ENCODE data around the gene ARPC2. TPM values are rescaled to one million over a fixed set of nuclear protein-coding genes. Genes with fewer than 3 reads are reported as not detected.

ARPC2 gene
- total and polyA plus RNA-seq, 10 of the 15 experiments (the other 5 are each of a cell fraction or from before 2014, with no cell fraction given) = 440 to 980 (median 709) TPM

DNA sequence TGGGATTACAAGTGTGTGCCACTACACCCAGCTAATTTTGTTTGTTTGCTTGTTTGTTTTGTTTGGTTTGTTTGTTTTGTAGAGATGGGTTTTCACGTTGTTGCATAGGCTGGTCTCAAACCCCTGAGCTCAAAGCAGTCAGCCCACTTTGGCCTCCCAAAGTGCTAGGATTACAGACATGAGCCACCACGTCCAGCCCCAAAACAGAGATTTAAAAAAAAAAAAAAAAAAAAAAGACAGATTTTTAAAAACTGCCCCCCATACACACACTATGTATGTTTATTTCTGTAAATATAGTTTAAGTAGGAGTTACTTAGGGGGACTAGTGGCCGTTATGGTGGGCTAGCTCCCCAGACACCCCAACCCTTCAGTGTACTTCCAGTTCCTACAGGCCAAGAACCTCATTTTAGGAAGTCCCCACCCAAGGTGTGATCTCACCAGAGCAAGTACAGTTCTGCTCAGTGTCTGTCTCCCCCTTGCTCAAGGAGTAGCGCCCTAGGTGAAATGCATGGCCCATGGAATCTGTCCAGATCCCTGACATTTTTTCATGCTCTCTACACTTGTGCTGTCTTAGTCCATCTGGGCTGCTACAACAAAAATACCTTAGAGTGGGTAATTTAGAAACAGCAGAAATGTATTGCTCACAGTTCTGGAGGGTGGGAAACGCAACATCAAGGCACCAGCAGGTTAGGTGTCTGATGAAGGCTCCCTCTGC, 76.9 kb downstream of the ARPC2 start:
- H3K27ac ChIP-seq (ENCODE audit: control insufficient read depth, insufficient read depth) = no peak overlapping the region
- ChIA-PET SMC1A (ENCODE audit: uncharacterized antibody, unreplicated experiment) (interaction anchor here (0.6 to 3.3 kb wide), 11 partner anchors 13 to 449 kb away, joined by 3 to 18 read pairs (median 4); partner anchors contain the start of gene CATIP), CTCF (interaction anchor here (0.7 to 8.2 kb wide), 9 partner anchors 8 to 106 kb away, joined by 3 to 150 read pairs (median 4); partner anchors contain the start of genes AAMP, CATIP and PNKD), RAD21 (ENCODE audit: unreplicated experiment) (interaction anchor here (0.8 to 5.9 kb wide), 6 partner anchors 8 to 114 kb away, joined by 3 to 79 read pairs (median 4); partner anchors contain the start of genes AAMP, CATIP and PNKD), POLR2A (interaction anchor here (0.6 to 1.7 kb wide), 7 partner anchors 9 to 320 kb away, joined by 3 to 7 read pairs (median 5); partner anchors contain the start of gene CTDSP1)
- WGBS (ENCODE audit: insufficient coverage, insufficient replicate concordance, low lambda C conversion rate, missing lambda C conversion rate) = 62% methylated on average over 4 of the region's 5 CpGs
- no peaks in the 10 kb centered on the region for H3K9me3 ChIP-seq (replicated peaks; ENCODE audit: control insufficient read depth, insufficient read depth, low read length)
- no peak overlapping the region for H3K4me3 ChIP-seq
- TF ChIP-seq SRF (IDR thresholded peaks at IDR 0.05; ENCODE audit: low read depth in 2 of 2, low read length in 2 of 2) (no peak), ZSCAN29 (IDR thresholded peaks at IDR 0.05) (no peak), ZBED1 (IDR thresholded peaks at IDR 0.05; ENCODE audit: borderline replicate concordance) (no peak), MTA3 (IDR thresholded peaks at IDR 0.05; ENCODE audit: borderline replicate concordance, low read length) (no peak)
- no peaks in the 10 kb centered on the region for H3K36me3 ChIP-seq (ENCODE audit: control insufficient read depth in 2 of 2, insufficient read depth in 2 of 2, low read length in 1 of 2)
- in situ Hi-C loops (cut with MboI) = loop anchor here (25.0 kb wide), 1 partner anchor 93 kb away; the partner anchor contains the start of genes CTDSP1 and SLC11A1
- DNase-seq (ENCODE audit: low read depth, low spot score) = no peak
- peaks cover 15% of the 10 kb centered on the region for H3K79me2 ChIP-seq (ENCODE audit: control insufficient read depth, insufficient read depth, low read length)
- H3K4me2 ChIP-seq (ENCODE audit: control insufficient read depth, insufficient read depth) = no peak overlapping the region
- intact Hi-C loops (cut with micrococcal nuclease; ENCODE audit: unreplicated experiment) = loop anchor here (2.0 to 10.0 kb wide), 2 partner anchors 103 to 361 kb away; partner anchors contain the start of genes BCS1L and ZNF142
- no peak overlapping the region for H3K9ac ChIP-seq (ENCODE audit: control insufficient read depth, insufficient read depth, low read length)
- H2AFZ ChIP-seq (ENCODE audit: control insufficient read depth, low read depth, low read length) = no peak overlapping the region
- ATAC-seq = no peak
- no peaks in the 10 kb centered on the region for H3K27me3 ChIP-seq (replicated peaks in 1 of 2; ENCODE audit: control insufficient read depth in 2 of 2, insufficient read depth in 2 of 2, low read length in 1 of 2)
- no peaks in the 10 kb centered on the region for H4K20me1 ChIP-seq (ENCODE audit: control insufficient read depth, insufficient read depth)
- no TSS peak for BruUV-seq (replicated peaks)
- H3K4me1 ChIP-seq (ENCODE audit: control insufficient read depth, insufficient read depth, low read length) = peaks cover 23% of the 10 kb centered on the region
- no peak for FAIRE-seq

All from GM12878 (cell line).